Calu3 (cell line): ENCODE results near the gene FLNA. TPM values are rescaled to one million over a fixed set of nuclear protein-coding genes. Genes with fewer than 3 reads are reported as not detected.
A peak's percentile ranks its signal among the peaks of the same experiment; 100 is the strongest.
"Not testable (repeated sequence)": the region's sequence is repeated elsewhere in the genome, so short reads cannot be mapped to it uniquely, and the experiment has no call there.

ENCODE experiments used
- BruUV-seq: library from RNA; stranded (reverse); fragments of 400-500 nt; replicated peaks from 2 replicates; lab custom pipeline; 2021; lab: Mats Ljungman, UMichigan
- CTCF ChIA-PET: fragments of 300-600 bp; sonication (Branson Sonifier 250); formaldehyde crosslinking; loops from one replicate; lab custom pipeline; 2022; ENCODE audit warnings: antibody characterized with exemption; lab: Charles Lee
- DNase-seq: peaks from one replicate; pipeline ENCODE4 v3.0.0; 2022
- H3K27ac Mint-ChIP-seq: one replicate; pipeline ENCODE4 v1.8.0; 2022; ENCODE audit warnings: mixed read lengths; ENCODE audit not compliant: unreplicated experiment
- H3K27me3 Mint-ChIP-seq: one replicate; pipeline ENCODE4 v1.8.0; 2022; ENCODE audit warnings: mixed read lengths; ENCODE audit not compliant: unreplicated experiment
- H3K36me3 Mint-ChIP-seq: one replicate; pipeline ENCODE4 v1.8.0; 2022; ENCODE audit warnings: mild to moderate bottlenecking, moderate library complexity, mixed read lengths; ENCODE audit not compliant: insufficient read depth, unreplicated experiment
- H3K4me1 Mint-ChIP-seq: one replicate; pipeline ENCODE4 v1.8.0; 2022; ENCODE audit warnings: mild to moderate bottlenecking, low read depth, mixed read lengths; ENCODE audit not compliant: unreplicated experiment
- H3K4me3 Mint-ChIP-seq: one replicate; pipeline ENCODE4 v1.8.0; 2022; ENCODE audit warnings: mild to moderate bottlenecking, low read depth, moderate library complexity, mixed read lengths; ENCODE audit not compliant: unreplicated experiment
- H3K9me3 Mint-ChIP-seq: one replicate; pipeline ENCODE4 v1.8.0; 2022; ENCODE audit warnings: low read depth, mixed read lengths; ENCODE audit not compliant: unreplicated experiment
- CTCF ChIP-seq: fragments of 200-600 bp; IDR thresholded peaks from one replicate; pipeline ENCODE4 v1.8.0; 2022; ENCODE audit warnings: antibody characterized with exemption; ENCODE audit not compliant: unreplicated experiment
- intact Hi-C: fragments of 100-400 bp; cut with micrococcal nuclease; formaldehyde crosslinking; loops from one replicate; pipeline ENCODE4 v1.10.0; 2022; ENCODE audit not compliant: unreplicated experiment
- total RNA-seq: library from RNA; stranded (reverse); gene quantifications from 2 replicates; pipeline ENCODE4 v1.2.3, GENCODE V29; 2022

FLNA gene
- total RNA-seq, 1 experiment from 2014 or later, result 1,240 TPM

- intact Hi-C loops, result no loop called here
- BruUV-seq, result no TSS peak
- H3K4me3 Mint-ChIP-seq, result no peak overlapping the region
- no peak for DNase-seq
- H3K27me3 Mint-ChIP-seq, result no peaks in the 10 kb centered on the region
- H3K4me1 Mint-ChIP-seq, result peaks cover 6% of the 10 kb centered on the region
- peaks cover 68% of the 10 kb centered on the region for H3K36me3 Mint-ChIP-seq
- TF ChIP-seq CTCF, result no peak
- CTCF ChIA-PET, result no interaction called here
- no peaks in the 10 kb centered on the region for H3K9me3 Mint-ChIP-seq
- H3K27ac Mint-ChIP-seq, result no peak overlapping the region
Measured at GRCh38 chrX:154349359-154349935, 25.0 kb downstream of the FLNA start.

GRCh38 chrX:154348646-154349358 is 25.6 kb downstream of the FLNA start:
- Mint-ChIP-seq H3K27ac (peak overlapping the region; percentile 86), H3K9me3 (no peaks in the 10 kb centered on the region), H3K4me1 (peaks cover 6% of the 10 kb centered on the region), H3K4me3 (no peak overlapping the region), H3K27me3 (no peaks in the 10 kb centered on the region), H3K36me3 (peaks cover 62% of the 10 kb centered on the region)
- CTCF ChIA-PET, result no interaction called here
- TSS peak; percentile 69 for BruUV-seq
- no peak for TF ChIP-seq CTCF
- intact Hi-C loops, result no loop called here
- DNase-seq, result no peak

- no peak for DNase-seq
- BruUV-seq, result no TSS peak
- Mint-ChIP-seq H3K27me3 (no peaks in the 10 kb centered on the region), H3K4me3 (no peak overlapping the region), H3K36me3 (peaks cover 55% of the 10 kb centered on the region), H3K9me3 (no peaks in the 10 kb centered on the region), H3K27ac (peak overlapping the region; percentile 86), H3K4me1 (peaks cover 6% of the 10 kb centered on the region)
- intact Hi-C loops, result no loop called here
- CTCF ChIA-PET, result no interaction called here
- no peak for TF ChIP-seq CTCF
Measured at GRCh38 chrX:154348114-154348531, 26.3 kb downstream of the FLNA start.

GRCh38 chrX:154343620-154344019 is 30.8 kb downstream of the FLNA start:
- H3K4me3 Mint-ChIP-seq, BruUV-seq, CTCF ChIA-PET, H3K9me3 Mint-ChIP-seq, H3K4me1 Mint-ChIP-seq, DNase-seq, H3K27me3 Mint-ChIP-seq, intact Hi-C loops, H3K27ac Mint-ChIP-seq: not testable (repeated sequence)
- peaks cover 17% of the 10 kb centered on the region for H3K36me3 Mint-ChIP-seq

GRCh38 chrX:154343063-154343462 is 31.4 kb downstream of the FLNA start:
- H3K9me3 Mint-ChIP-seq, CTCF ChIA-PET, intact Hi-C loops, H3K27ac Mint-ChIP-seq, H3K27me3 Mint-ChIP-seq, BruUV-seq, H3K4me3 Mint-ChIP-seq, DNase-seq, H3K4me1 Mint-ChIP-seq: not testable (repeated sequence)
- peaks cover 12% of the 10 kb centered on the region for H3K36me3 Mint-ChIP-seq

- H3K4me3 Mint-ChIP-seq, BruUV-seq, CTCF ChIA-PET, DNase-seq, H3K27me3 Mint-ChIP-seq, H3K27ac Mint-ChIP-seq, H3K36me3 Mint-ChIP-seq, H3K4me1 Mint-ChIP-seq, intact Hi-C loops, H3K9me3 Mint-ChIP-seq: not testable (repeated sequence)
Measured at GRCh38 chrX:154341399-154342298, 32.8 kb downstream of the FLNA start.
